GM19395 (cell line): ENCODE measurements around the gene TLL2.
A peak's percentile ranks its signal among the peaks of the same experiment; 100 is the strongest.
"Not testable (repeated sequence)": the region's sequence is repeated elsewhere in the genome, so short reads cannot be mapped to it uniquely, and the experiment has no call there.

ENCODE experiments used
- ATAC-seq: cut with Tn5 transposase; IDR thresholded peaks from one replicate; pipeline ENCODE4 v1.9.1; 2021; ENCODE audit warnings: mild to moderate bottlenecking, moderate library complexity; ENCODE audit not compliant: unreplicated experiment

Gene TLL2

DNA sequence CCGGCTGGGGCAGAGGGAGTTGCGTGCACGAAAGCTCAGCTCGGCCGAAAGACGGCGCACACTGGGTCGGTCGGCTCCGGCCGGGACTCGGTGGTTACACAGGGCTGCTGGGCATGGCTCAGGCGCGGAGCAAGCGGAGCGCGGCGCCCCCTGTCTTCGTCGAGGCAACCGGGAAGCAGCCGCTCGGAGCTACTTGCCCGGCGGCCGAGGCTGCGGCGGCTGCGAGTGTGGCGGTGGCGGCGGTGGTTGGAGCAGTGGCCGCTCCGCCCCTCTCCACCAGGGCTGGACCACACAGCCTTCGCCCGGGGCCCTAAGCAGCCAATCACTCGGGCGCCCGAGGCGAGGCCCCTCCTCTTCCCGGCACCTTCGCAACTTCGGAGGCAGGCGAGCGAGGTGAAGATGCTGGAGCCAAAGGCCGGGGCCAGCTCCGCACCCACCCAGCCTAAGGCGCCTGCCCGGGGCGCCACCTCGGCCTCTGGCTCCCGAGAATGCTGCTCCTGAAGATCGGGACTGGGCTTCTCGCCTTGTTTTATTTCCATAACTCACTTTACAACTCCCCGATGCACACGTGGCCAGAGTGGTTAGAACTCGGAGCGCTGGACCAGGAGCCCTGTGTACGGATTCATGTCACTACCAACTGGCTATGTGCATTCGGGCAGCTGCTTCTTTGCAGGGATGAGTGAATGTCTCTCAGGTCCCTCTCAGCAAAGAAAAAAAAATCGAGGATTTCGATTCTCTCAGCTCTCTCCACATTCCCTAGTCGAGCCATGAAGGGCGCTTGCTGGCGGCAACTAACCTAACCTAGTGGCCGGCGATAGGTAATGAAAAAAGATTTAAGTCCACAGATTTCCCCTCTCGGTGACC, at the start of gene TLL2:
TLL2 (minus strand) TSS at position 229 of the 864 bp plus-strand sequence. CDS start 241 bp downstream, outside the sequence.
- peak; percentile 80 for ATAC-seq

GRCh38 chr10:96560966-96561887, 47.5 kb upstream of the TLL2 start:
- ATAC-seq = no peak

DNA sequence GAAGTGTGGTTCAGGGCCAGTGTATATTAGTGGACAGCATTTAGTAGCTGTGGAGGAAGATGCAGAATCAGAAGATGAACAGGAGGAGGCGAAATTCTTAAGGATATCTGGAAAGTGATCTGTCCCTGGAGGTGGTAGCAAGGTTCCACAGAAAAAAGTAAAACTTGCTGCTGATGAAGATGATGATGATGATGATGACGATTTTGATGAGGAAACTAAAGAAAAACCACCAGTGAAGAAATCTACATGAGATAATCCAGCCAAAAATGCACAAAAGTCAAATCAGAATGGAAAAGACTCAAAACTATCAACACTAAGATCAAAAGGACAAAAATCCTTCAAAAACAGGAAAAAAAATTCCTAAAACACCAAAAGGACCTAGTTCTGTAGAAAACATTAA, 46.8 kb upstream of the TLL2 start:
- ATAC-seq = no peak

DNA sequence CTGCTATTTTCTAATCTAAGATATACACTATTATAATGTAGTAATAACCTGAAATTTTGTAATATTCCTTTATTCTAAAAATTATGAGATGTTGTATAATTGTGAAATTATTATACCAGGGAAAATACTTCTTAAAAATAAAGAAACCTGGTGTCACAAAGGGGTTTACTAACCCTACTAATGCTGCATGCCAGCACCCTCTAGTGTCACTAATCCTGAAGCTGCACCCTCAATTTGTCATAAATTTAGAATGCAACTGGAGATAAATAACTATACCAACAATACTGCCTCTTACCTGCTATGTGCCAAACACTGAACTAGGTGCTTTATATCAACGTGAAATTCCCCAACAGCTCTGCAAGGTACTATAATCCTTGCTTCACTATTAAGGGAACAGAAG, 42.3 kb upstream of the TLL2 start:
- no peak for ATAC-seq

- ATAC-seq = no peak
These were observed 41.6 kb upstream of the TLL2 start for GRCh38 chr10:96555330-96555729.

GRCh38 chr10:96548589-96548988, 34.9 kb upstream of the TLL2 start:
- no peak for ATAC-seq

- ATAC-seq = not testable (repeated sequence)
These were observed 31.8 kb upstream of the TLL2 start for GRCh38 chr10:96545558-96545957.

DNA sequence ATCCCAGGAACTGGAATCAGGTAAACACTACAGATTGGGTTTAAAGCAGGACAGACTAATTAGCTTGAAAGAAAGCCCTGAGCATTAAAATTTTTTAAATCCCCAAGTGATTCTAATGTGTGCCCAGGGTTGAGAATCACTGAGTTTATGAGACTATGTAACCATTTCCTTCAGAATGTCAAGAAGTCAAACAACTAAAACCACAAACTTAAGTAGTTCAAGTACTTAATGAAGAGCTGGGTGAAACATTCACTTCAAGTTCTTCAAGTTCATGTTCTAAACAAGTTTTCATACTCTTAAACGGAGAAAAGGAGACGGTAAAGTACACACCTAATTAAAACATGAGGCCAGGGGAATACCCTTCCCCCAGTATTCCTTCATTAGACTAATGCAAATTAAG, 28.2 kb upstream of the TLL2 start:
- ATAC-seq = no peak

- ATAC-seq = no peak
These were observed 26.5 kb upstream of the TLL2 start for GRCh38 chr10:96540240-96540639.

- ATAC-seq = no peak
These were observed 25.0 kb upstream of the TLL2 start for GRCh38 chr10:96538683-96539082.

DNA sequence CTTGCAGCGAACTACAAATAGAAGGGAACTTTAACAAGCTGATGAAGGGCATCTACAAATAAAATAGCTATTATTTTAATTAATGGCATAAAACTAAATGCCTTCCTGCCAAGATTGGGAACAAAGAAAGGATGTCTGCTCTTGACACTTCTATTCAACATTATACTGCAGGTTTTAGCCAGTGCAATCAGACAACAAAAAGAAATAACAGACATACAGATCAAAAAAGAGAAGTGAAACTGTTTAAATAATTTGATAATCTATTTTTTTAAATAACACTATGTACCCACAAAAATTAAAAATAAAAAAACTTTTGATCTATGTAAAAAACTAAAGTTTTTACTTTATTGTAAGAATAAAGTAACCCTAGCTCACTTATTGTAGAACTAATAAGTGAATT, 22.4 kb upstream of the TLL2 start:
- ATAC-seq = no peak

DNA sequence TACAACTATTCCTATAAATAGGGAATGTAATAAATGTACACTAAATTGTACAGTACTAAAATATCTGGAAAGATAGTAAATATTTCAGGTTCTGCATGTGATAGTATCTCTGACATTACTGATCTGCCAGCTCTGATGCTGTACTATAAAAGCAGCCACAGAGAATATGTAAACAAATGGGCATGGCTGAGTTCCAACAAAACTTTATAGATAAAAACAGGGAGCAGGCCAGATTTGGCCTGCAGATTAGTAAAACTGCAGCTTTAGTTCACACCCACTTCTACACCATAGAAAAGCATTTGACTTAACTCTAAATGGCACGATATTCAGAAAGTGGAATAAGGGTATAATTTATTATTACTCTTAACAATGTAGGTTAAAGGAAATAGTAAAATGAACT, 18.8 kb upstream of the TLL2 start:
- ATAC-seq = no peak

DNA sequence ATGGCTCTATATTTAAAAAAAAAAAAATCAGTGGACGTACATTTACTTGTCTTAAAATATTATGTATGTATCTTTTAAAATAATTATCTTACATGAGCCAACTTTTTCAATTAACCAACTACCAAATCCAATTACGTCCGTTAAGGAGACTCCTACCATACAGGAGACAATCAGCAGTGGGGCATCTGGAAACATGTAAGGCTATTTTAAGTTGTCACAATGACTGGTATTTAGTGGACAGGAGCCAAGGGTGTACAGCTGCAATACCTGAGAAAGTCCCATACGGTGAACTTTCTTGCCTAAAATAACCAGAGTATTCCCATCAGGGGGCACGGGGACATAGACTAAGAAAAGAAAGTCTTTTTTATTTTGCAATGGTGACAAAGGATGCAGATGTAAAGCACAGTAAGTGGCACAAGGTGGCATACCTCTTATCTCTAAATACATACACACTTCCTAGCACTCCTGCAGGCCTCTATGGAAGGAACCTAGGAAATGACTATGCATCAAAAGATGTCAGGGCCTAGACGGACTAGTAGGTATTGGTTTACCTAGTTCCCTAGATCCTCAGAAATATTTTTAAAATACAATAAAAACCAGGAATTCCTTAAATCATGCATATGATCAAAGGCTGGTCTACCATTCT, 16.0 kb upstream of the TLL2 start:
- no peak for ATAC-seq

DNA sequence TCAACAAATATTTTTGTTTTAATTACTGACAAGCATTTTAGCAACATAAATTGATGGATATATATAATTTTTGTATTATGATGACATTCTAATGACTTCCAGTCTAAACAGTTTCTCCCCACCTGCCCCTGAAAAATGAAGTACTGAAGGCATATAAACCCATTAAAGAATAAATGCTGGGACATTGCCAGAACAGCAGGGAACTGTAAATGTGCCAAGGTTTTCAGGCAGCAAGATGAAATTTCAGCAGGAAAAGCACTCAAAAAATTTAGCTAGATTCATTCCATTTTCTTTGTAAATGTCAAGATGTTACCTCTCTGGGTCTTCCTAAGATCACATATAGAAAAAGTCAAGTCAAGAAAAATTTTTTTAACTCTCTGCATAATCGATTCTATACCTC, 11.0 kb upstream of the TLL2 start:
- no peak for ATAC-seq

DNA sequence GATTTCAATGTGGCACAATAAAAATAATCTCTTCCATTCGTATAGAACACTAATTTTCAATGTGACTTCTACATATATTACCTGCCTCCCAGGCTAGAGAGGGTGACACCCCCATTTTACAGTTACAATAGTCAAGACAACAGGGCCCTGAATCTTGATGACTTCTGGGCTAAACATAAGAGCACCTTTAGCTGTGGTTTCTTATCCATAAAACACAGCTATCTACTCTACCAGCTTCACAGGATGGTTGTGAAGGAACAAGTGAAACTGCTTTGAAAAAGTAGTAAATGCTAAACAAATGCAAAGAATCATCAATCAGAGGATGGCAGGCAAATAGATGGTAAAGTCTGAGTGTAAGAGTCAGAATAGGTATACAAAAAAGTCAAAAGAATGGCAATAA, 3.6 kb upstream of the TLL2 start:
- ATAC-seq = no peak

GRCh38 chr10:96516337-96516736, 2.6 kb upstream of the TLL2 start:
- ATAC-seq = no peak

- peak; percentile 44 for ATAC-seq
These were observed 425 bp downstream of the TLL2 start for GRCh38 chr10:96513305-96513697.

- ATAC-seq = peak; percentile 2
These were observed 1.0 kb downstream of the TLL2 start for GRCh38 chr10:96512524-96513304.

DNA sequence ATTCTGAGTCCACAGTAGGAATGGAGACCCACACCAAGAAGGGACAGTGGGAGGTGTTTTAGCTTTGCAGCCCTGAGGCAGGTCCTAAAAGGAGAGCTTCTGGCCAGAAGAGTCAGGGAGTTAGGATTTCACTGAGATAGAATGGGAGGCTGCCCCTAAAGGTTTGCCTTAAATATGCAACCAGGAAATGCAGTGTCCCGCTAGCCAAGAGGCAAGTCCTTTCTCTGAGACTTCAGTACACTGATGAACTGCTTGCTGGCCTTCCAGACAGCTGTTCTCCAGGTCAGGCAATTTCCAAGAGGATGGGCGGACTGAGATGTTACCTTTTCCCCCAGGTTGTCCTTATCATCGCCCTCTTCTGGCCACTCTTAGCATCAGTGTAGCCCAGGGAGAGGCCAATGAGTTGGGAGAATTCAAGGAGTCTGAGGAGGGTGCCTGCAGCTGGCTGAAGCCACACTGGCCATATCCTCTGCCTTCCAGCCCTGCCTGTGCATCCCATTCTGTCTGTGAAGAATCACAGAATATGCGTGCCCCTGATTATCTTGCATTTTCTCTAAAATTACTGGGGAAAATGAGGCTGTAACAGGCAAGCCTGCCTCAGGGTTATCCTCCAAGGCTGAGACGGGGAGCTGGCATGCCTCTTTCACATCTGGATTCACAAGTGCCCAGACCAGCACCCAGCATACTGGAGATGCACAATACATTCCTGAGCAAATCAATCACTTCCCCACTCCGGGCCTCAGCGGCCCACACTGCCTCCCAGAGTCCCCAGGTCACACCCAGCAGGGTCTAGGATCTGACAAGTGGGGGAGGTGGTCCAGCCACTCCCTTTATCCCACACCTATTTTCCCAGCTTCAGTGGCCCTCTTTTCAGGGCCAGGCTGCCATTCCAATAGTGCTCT, 2.4 kb downstream of the TLL2 start:
- ATAC-seq = no peak
